ENCODE measurements around the gene NINJ1.
"Not testable (repeated sequence)": the region's sequence is repeated elsewhere in the genome, so short reads cannot be mapped to it uniquely, and the experiment has no call there.

The NINJ1 gene

DNA sequence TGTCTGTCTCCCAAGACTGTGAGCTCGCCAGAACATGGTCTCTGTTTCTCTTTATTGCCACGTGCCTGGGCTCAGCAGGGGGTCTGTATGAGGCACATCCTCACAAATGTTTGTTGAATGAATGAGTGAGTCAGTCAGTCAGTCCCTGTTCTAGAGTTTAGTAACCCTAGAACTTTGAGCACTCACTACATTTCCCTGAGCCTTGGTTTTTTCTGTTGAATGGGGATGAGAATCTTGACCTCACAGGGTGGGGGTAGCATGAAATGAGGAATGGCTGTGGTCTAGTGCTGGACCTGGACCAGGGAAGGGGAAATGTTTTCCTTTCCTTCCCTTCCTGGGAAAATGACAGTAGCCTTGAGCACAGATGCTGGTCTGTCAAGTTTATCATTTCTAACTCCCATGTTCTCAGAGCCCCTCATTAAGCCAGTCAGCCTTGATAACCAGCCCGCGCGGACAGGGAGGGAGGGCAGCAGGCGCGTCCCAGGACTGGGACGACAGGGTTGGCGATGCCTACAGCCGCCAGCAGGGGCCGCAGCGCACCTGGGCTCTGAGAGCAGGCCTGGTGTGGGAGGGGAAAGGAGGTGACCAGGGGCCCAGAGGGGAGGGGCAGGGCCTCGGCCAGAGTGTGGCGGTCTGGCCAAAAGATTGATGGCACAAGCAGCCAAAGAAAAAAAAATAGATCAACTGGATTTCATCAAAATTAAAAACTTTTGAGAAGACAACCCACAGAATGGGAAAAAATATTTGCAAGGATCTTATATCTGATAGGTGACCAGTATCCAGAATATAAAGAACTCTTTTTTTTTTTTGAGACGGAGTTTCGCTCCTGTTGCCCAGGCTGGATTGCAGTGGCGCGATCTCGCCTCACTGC is 25.8 kb upstream of the NINJ1 start:
- DNase-seq (ENCODE audit: low spot score), result peak; percentile 39

DNA sequence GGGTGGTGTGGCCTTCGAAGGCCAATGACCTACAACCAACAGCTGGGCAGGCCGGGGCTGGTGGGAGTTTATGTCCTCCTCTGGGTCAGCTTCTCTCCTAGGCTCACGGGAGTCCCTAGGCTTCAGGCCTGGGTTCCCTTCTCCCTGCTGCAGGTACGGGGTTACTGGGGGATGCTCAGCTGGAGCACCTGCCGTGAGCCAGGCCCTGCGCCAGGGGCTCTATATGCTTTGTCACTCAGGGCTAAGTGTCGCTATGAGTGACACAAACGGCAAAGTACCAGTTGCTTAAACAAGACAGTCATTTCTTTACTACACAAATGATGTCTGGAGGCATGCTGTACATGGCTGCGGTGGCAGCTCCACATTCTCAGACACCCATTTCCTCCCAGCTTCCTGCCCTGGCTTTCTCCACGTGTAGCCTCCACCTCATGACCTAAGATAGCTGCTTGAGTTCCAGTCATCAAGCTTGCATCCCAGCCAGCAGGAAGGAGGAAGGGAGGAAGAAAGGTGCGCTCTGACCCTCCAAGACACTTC is 22.5 kb upstream of the NINJ1 start:
- DNase-seq (ENCODE audit: low spot score), result no peak

DNA sequence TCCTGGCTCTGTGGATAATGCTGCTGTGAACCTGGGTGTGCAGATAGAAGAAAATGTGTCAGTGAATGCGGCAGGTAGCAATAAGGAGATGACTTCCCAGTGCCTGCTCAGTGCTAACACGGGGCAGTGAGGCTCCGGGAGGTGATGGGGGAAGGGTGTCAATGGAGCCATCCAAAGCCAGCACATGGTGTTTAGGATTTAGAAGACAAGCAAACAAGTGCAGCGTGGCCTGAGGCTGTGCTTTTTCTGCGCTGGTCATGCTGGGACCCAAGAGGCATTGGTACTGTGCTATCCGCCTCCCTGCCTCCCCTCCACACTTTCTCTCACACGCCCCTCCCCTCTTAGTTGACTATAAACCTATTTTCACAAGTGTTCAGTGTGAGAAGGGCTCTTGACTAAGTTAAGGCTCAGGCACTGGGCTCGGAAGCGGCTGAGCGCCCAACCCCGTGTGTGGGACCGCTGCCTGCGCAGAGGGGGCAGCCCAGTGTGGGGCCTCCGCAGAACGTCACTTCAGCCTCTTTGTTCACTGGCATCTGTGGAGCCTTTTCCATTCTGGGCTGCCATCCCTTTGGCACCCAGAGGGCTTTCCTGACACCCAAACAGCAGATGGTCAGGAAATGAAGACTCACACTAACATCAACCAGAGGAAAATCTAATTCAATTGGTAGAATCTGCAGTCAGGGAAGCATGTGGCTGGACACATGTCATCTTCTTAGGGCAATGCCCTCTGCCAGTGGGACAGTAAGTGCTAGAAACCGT is 21.8 kb upstream of the NINJ1 start:
- DNase-seq (ENCODE audit: low spot score), result no peak

DNA sequence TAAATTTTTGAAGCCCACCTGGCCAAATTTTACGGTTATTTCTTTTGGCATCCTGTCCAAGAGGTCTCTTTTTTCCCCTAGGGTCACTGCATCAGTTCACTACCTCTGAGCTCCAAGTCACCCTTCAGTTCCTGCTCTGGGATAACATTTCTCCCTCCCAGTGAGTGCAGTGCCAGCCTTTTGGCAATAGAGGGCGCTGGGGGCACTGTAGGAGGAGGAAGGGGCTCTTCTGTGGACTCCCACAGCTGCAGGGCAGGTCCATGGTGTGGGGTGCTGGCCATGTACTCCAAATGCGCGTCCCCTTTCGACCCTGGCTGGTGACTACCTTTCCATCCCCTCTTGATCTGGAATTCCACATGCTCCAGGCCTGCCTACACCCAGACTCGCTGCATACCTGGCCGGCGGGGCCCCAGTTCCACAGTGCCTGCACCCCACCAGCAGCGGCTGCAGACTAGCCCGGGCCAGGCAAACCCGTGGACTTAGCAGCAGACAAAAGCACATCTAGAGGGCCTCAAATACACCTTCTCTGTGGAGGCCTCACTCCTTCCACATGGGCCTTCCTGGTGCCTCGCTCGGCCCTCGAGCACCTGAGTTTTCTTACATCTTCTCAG is 20.3 kb upstream of the NINJ1 start:
- DNase-seq (ENCODE audit: low spot score), result no peak

DNA sequence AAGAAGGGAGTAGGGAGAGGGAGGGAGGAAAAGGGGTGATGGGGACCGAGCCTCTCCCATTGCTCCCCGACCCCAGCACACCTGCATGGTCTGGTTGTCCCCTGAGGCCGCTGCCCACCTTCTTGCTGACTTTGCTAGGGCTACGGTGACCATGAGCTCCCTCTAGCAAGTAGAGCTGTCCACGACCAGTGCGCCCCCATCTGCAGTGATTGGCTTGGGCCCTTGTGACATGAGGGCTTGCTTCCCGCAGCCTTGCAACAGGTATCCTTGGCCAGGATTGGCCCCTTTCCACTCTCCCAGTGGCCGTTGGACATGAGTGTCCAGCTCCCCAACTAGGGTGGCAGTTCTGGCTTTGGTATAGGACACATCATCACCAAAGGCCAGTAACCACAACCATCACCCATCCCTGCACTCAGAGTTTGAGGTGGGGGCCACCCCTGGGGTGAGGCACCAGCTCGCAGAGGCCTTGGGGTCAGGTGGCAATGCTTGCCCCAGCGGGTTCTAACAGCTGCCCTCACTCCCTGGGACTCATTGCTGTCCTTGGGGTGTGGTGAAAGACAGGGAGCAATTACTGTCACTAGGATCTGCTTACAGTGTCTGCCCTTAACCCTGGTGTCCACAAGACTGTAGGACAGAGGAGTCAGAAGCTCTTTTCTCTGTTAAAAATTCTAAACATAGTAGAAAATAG is 17.2 kb upstream of the NINJ1 start:
- DNase-seq (ENCODE audit: low spot score), result no peak

DNA sequence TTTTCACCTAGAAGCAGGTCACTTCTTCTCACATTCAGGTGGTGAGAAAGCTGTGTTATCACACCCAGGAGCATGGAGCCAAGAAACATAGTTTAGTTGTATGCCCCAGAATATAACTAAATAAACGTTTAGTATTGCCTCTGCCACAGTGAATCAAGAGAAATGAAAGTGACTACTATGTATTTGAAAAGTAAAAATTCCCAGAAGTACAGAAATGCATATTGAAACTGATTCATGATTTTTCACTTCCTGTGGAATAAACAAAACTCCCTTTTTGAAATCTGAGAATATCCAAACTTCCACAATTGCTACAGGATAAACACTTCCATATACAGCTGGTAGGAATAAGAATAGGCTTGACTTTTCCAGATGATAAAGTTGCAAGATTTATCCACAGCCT is 15.3 kb upstream of the NINJ1 start:
- no peak for DNase-seq (ENCODE audit: low spot score)

DNA sequence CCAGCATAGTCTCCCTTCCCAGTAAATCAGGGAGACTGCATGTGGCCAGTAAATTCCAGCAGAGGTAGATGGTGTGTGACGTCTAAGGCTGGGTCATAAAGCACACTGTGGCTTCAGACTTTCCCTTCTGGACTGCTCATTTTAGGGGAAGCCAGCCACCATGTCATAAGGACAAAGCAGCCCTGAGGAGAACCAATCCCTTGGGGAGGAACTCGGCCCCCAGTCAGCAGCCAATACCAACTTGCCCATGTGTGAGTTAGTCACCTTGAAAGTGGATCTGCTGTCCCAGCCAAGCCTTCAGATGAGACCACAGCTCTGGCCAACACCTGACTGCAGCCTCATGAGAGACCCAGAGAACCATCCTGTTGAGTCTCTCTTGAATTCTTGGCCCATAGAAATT is 14.7 kb upstream of the NINJ1 start:
- no peak for DNase-seq (ENCODE audit: low spot score)

DNA sequence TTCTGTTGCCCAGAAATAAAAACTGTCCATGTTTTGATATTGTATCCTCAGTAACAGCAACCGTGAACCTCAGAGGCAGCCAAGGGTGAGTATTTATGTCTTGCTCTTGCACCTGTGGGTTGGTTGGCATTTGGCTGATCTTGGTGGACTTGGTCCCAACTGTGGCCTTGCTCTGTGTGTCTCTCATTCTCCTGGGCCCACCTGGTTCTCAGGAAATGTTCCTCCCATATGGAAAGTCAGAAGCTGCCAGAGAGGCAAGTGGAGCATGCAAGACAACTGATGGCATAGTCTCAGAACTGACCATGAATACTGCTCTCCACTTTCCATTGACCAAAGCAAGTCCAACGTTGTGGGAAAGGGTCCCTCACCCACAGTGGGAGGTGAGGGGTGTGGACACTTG is 13.6 kb upstream of the NINJ1 start:
- no peak for DNase-seq (ENCODE audit: low spot score)

DNA sequence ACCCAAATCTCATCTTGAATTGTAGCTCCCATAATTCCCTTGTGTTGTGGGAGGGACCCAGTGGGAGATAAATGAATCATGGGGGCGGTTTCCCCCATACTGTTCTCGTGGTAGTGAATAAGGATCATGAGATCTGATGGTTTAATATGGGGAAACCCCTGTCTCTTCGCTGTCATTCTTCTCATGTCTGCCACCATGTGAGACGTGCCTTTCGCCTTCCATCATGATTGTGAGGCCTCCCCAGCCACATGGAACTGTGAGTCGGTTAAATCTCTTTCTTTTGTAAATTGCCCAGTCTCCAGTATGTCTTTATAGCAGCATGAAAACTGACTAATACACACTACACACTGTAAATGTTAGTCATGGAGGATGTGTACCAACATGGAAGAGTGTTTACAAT is 12.6 kb upstream of the NINJ1 start:
- not testable (repeated sequence) for DNase-seq (ENCODE audit: low spot score)

DNA sequence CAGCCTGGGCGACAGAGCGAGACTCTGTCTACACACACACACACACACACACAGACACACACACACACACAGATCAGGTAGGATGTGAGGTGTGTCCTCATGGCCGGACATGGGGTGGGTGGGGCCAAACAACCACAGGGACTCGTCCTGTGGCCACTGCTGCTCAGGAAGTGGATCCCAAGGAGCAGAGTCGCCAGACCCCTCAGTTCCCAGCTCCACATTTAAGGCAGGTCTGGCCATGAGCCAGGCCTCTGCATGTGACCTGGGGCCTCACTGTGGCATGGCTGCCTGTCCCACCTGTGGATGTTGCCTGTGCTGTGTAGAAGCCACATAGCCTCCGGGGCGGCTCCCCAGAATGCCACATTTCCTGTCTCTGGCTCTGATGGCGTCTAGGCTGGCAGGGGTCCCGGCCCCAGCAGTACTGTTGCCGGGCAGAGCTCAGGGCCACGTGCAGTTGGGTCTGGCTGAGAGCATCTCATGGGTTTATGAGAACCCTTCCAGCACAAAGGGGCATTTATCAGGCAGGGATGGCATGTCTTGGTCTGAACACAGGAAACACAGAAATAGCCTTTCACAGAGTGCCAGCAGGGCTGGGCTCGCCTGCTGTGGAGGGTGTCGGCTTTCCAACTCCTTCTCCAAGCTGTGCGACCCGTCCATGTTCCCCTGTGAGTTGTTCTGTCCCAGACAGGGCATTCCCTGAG is 9.9 kb upstream of the NINJ1 start:
- no peak for DNase-seq (ENCODE audit: low spot score)

DNA sequence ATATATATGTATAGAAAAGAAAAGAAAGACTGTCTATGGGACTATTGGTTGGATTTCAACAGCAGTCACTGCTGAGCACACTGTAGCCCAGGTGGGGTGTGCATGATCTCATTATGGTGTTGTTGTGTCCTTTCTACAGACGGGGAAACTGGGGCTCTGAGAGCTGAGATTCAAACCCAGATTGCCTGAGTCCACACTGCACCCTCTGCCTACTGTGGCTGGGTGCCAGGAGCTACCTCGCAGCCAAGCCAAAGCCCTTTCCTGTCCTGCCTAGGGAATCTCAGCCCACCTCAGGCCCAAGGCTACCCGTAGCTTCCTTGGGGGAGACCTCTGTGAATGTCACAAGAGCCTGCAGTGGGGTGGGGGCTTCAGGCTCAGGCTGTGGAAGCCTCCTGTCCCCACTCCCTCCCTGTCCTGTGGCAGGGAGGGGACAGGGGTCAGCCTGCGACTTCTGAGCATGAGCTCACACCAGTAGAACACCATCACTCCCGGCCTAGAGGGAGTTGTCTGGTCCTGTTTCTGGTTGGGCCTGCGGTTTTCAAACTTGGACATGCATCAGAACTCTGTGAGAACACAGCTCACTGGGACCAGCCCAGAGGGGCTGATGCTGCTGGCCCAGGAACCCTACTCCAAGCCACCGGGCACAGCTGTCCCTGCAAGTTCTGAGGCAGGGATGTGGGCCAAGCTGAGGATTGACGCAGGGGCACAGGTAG is 7.9 kb upstream of the NINJ1 start:
- no peak for DNase-seq (ENCODE audit: low spot score)

DNA sequence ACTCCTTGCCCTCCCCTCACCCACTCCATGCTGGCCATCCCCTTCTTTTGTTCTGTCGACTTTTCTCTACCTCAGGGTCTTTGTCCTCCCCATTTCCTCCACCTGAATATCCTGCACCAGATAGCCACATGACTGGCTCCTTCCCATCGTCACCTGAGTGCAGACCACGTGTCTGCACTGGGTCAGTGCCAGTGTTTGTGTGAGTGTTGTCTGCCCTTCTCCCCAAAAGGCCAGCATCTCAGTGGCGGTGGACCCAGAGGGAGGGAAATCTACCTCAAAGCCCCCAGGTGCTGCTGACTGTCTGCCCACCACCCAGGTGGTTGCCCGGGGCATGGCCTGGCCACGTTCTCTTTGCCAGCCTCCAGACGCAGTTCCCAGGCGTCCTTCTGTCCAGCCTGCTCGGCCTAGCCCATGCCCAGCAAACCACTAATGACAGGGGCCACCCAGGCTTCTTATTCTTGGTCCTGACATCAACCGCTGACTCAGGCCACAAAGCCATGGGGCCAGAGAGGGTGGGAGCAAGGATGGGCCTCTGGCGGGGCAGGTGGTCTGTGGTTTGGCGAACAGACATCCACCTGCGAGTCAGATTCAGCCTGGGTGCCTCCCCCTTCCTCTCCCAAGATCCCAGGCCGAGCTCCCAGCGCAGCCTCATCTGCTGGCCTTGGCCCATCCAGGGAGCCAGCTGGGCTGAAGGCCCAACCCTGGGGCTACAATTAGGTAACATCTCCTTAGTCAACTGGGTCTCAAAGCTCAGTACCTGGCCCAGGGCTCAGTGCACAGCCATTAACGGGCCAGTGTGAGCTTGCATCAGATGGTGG is 5.5 kb upstream of the NINJ1 start:
- DNase-seq (ENCODE audit: low spot score), result no peak

DNA sequence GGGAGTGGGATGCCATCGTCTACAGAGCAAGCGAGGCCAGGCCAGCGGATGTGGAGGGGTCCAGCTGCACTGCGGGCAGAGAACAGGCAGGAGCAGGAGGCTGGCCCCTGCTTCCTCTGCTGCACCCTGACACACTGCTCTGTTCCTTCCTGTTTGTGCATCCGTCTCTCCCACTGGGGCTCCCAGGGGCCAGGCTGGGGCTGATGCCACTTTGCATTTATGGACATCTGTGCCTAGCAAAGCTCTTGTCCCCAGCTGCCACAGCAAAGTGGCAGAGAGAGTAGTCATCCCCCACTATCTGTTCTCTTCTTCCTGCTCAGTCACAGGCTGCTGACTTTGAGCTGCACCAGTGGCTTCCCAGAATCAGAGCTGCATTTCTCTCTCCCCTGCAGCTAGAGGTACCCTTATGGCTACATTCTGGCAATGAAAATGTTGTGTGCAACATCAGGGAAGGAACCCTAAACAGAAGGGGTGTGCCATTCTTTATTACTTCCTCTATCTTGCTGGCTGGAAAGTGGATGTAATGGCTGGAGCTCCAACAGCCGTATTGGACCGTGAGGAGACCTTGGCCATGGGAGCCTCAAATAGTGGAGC is 4.2 kb upstream of the NINJ1 start:
- DNase-seq (ENCODE audit: low spot score), result no peak

DNA sequence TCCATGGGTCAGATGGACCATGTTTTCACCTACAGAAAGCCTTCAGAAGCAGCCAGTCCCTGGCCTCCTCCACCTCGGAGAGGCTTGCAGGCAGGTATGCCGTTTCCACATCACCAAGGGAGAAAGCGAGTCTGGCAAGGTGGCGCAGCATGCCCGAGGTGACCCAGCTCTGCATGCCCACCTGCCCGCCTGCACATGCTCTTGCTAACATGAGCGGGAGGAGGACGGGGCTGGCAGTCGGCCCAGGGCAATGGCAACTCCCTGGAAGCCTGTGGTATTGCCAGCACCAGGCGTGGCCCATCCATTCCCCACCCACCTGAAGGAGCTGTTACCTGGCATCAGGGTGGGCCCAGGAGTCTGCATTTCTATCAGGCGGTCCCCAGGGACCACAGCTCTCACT is 3.3 kb upstream of the NINJ1 start:
- no peak for DNase-seq (ENCODE audit: low spot score)

DNA sequence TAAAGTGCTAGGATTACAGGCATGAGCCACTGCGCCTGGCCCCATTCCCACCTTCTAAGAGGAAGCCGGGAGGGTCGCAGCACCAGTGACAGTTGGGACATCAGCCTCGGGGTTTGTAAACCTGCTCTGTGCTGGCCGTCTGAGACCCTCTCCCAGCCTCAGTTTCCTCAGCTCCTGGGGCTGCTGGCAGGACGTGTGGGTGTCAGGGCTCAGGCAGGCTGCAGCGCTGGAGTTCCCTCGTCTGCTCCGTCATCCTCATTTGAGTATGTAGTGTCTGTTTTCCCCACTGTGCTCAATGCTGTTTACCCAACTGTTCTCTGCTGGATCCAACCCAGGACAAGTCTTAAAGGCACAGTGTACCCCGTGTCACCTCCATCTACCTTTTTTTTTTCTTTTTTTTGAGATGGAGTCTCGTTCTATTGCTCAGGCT is 2.0 kb upstream of the NINJ1 start:
- no peak for DNase-seq (ENCODE audit: low spot score)

DNA sequence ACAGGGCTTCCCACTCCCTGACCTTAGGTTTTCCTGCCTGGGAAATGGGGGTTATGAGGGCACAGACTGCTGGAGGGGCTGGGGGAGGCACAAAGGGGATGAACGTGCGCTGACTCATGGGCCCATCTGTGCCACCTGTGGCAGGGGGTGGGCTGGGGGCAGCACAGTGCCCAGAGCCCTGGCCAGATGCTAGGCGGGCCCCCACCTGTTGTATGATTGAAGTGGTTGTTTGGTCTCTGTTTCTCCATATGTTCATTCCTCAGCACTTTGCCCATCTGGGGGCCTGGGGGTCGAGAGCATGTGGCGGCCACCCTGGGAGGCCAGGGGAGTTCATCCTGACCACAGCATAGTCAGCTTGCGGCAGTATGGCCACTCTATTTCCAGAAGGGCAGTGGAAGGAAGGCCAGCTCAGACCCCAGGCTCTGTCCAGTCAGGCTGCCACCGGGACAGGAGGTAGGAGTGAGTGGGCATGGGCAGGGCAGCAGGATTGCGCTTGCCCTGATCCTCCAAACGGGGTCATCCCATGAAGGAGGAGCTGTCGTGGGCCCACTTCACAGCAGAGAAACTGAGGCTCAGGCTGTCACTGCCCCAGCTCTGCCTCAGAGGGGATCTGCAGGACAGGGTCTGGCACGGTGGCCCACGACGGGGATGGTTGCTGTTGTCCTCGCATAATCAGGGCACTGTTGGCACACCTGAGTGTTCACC is 841 bp upstream of the NINJ1 start:
- no peak for DNase-seq (ENCODE audit: low spot score)

DNA sequence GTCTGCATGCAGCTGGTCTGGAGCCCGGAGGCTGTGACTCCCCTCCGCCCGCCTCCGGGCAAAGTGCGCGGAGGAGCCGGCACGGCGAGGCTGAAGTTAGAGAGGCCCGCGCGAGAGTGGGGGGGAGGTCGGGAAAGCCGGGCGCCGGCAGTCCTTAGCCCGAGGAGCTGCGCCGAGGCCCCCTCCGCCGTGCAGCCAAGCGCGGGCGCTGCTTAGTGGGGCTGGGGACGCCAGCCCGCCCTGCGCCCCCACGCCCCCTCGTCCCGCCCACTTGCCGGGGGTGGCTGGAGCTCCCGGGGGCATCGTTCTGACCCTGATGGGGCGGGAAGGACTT is 403 bp downstream of the NINJ1 start:
- DNase-seq (ENCODE audit: low spot score), result no peak

DNA sequence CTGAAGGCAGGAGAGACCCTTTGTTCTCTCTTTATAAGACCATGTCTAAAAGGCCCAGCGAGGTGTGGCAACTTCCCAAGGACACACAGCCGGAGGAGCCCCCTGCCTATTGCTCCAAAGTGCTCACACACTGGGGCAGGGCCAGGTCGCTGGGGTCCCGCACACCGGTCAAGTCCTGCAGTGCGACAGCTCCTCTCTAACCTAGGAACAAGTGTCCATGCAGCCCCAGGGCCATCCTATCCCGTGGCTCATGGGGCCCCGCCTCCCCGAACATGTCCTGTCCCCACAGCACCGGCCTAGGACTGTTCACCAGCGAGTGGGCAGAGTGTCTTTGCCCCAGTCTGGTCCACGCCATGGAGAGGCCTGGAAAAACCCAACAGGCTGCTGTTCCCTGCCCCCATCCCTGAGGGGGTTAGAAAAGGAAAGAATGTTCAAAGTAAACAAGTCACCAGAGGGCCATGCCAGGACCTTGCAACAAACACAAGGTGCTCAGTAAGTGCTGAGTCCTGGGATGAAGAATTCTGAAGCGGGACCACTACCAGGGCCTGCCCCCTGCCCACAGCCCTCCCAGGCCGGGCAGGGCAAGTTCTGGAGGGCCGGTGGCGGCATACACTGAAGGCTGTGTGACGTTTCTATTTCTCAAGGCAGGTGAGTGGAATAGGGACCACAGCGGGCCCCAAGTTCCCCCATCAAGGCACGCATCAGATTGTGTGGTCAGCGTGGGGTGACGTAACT is 938 bp downstream of the NINJ1 start:
- no peak for DNase-seq (ENCODE audit: low spot score)
